ENCODE results near the gene ATP8A1. TPM values are rescaled to one million over a fixed set of nuclear protein-coding genes. Genes with fewer than 3 reads are reported as not detected.

ATP8A1 gene
- total RNA-seq, 1 donor from 2014 or later = 44.0 TPM

DNA sequence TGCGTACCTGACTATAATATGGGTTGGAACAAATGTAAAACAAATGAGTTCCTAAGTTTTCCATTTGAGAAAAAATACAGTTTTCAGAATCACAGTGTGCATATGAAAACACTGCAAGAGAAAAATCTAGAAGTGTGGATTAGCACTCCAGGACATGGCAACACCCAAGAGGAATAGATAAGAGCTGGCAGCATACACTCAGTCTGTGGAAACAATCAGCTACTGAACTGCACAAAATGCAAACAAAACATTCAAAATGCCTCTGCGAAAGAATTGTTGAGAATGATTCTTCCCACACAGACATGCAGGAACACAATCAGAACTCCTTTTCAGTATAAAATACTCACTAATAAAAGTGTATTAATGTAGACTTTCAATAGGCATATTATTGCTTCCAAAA lies 39.9 kb downstream of the ATP8A1 start:
- H3K36me3 Mint-ChIP-seq (ENCODE audit: low read depth, unreplicated experiment) = no peaks in the 10 kb centered on the region
- H3K27ac Mint-ChIP-seq (ENCODE audit: unreplicated experiment) = no peak overlapping the region
- H3K9me3 Mint-ChIP-seq (ENCODE audit: unreplicated experiment) = no peaks in the 10 kb centered on the region
- no peak overlapping the region for H3K4me3 Mint-ChIP-seq (ENCODE audit: unreplicated experiment)
- no peaks in the 10 kb centered on the region for H3K27me3 Mint-ChIP-seq (ENCODE audit: unreplicated experiment)
- no peak for TF ChIP-seq CTCF (IDR thresholded peaks at IDR 0.05; ENCODE audit: unreplicated experiment)
- DNase-seq (ENCODE audit: low spot score) = no peak
- H3K4me1 Mint-ChIP-seq (ENCODE audit: unreplicated experiment) = no peaks in the 10 kb centered on the region

DNA sequence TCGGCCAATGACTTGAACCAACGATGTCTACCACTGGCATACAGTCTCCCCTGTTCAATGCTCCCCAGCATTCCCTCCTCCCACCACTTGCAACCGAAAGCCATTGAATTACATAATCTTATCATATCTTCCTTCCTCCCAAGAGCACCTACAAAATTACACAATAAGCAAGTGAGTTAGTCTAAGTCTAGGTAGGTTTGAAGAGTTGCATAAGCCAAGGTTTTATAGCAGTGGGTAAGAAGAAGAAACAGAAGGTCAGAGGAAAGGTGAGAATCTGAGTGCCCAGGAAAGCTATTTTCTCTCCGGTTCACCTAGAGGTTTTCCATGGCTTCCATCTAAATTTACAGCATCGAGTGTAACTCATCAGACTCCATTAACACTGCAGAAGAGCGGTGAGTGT lies 40.3 kb downstream of the ATP8A1 start:
- no peaks in the 10 kb centered on the region for H3K4me1 Mint-ChIP-seq (ENCODE audit: unreplicated experiment)
- H3K9me3 Mint-ChIP-seq (ENCODE audit: unreplicated experiment) = no peaks in the 10 kb centered on the region
- H3K27ac Mint-ChIP-seq (ENCODE audit: unreplicated experiment) = no peak overlapping the region
- no peak for DNase-seq (ENCODE audit: low spot score)
- H3K36me3 Mint-ChIP-seq (ENCODE audit: low read depth, unreplicated experiment) = no peaks in the 10 kb centered on the region
- H3K4me3 Mint-ChIP-seq (ENCODE audit: unreplicated experiment) = no peak overlapping the region
- TF ChIP-seq CTCF (IDR thresholded peaks at IDR 0.05; ENCODE audit: unreplicated experiment) = no peak
- no peaks in the 10 kb centered on the region for H3K27me3 Mint-ChIP-seq (ENCODE audit: unreplicated experiment)

DNA sequence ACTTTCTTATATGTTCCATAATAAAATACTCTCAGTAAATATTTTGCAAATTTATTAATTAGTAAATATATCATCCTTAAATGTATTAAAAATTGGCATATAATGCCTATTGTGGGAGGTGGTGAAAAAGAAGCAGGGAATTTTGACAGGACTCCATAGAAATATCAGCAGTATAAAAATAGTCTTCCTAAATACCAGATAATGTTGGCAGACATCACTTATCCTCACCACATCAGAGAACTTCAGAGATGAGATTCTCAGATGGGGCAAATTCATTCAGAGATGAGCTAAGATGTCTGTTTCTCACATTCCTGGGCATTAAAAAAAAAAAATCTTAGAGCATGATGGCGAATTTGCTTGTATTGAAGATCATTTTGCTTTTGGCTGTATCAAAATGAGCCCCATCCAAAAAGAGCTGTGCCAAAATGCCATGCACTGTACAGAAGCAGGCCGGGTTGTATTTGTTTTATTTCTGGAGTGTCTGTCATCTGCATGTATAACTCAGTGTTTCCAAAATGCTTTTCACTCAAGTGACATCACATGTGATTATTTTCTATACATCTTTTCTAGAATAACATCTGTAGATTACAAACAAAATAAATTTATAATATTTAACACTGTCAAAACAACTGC lies 41.7 kb downstream of the ATP8A1 start:
- H3K27me3 Mint-ChIP-seq (ENCODE audit: unreplicated experiment) = no peaks in the 10 kb centered on the region
- H3K36me3 Mint-ChIP-seq (ENCODE audit: low read depth, unreplicated experiment) = no peaks in the 10 kb centered on the region
- no peak for TF ChIP-seq CTCF (IDR thresholded peaks at IDR 0.05; ENCODE audit: unreplicated experiment)
- DNase-seq (ENCODE audit: low spot score) = no peak
- H3K4me3 Mint-ChIP-seq (ENCODE audit: unreplicated experiment) = no peak overlapping the region
- H3K9me3 Mint-ChIP-seq (ENCODE audit: unreplicated experiment) = no peaks in the 10 kb centered on the region
- H3K4me1 Mint-ChIP-seq (ENCODE audit: unreplicated experiment) = no peaks in the 10 kb centered on the region
- H3K27ac Mint-ChIP-seq (ENCODE audit: unreplicated experiment) = no peak overlapping the region

DNA sequence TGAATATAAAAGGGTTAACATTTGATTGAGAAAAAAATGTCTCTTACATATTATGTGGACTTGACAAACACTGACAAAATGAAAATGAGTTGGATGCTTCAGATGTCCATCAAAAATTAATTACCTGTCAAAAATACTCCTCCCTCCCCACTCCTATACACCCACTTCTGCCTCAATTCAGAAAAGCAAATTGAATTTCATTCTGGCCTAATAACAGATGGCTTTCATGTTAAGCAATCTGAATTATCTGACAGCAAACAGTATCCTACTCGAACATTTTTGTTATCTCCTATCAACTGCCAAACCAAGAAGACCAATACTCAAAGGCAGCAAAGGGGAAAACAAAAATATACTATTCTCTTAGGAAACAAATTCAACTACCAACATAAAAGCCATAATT lies 44.0 kb downstream of the ATP8A1 start:
- no peak for DNase-seq (ENCODE audit: low spot score)
- no peak overlapping the region for H3K4me3 Mint-ChIP-seq (ENCODE audit: unreplicated experiment)
- H3K9me3 Mint-ChIP-seq (ENCODE audit: unreplicated experiment) = no peaks in the 10 kb centered on the region
- H3K27me3 Mint-ChIP-seq (ENCODE audit: unreplicated experiment) = peaks cover 4% of the 10 kb centered on the region
- H3K36me3 Mint-ChIP-seq (ENCODE audit: low read depth, unreplicated experiment) = peaks cover 5% of the 10 kb centered on the region
- no peaks in the 10 kb centered on the region for H3K4me1 Mint-ChIP-seq (ENCODE audit: unreplicated experiment)
- no peak for TF ChIP-seq CTCF (IDR thresholded peaks at IDR 0.05; ENCODE audit: unreplicated experiment)
- H3K27ac Mint-ChIP-seq (ENCODE audit: unreplicated experiment) = no peak overlapping the region

DNA sequence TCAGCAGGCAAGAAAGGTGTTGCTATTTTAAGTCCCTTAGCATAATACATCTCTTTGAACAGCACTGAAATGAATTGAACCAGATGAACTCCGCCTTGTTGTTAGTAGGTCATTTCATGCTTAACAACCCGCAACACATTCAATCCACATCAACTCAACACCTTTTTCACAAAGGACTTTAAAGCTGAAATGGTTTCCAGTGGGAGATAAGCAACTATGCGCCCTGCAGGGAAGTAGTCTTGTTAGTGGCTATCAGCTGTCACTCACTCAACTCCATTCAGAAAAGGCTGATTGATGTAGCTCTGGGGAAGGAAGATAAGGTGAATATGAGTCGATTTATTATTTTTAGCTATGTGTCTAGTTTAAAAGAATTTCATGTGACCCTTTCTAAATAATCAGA lies 46.0 kb downstream of the ATP8A1 start:
- Mint-ChIP-seq H3K27me3 (ENCODE audit: unreplicated experiment) (peaks cover 4% of the 10 kb centered on the region), H3K9me3 (ENCODE audit: unreplicated experiment) (no peaks in the 10 kb centered on the region)
- no peak for TF ChIP-seq CTCF (IDR thresholded peaks at IDR 0.05; ENCODE audit: unreplicated experiment)

More for the DNA sequence above, 46.0 kb downstream of the ATP8A1 start:
- DNase-seq (ENCODE audit: low spot score) = no peak
- no peak overlapping the region for H3K4me3 Mint-ChIP-seq (ENCODE audit: unreplicated experiment)
- H3K36me3 Mint-ChIP-seq (ENCODE audit: low read depth, unreplicated experiment) = peaks cover 5% of the 10 kb centered on the region
- no peaks in the 10 kb centered on the region for H3K4me1 Mint-ChIP-seq (ENCODE audit: unreplicated experiment)
- no peak overlapping the region for H3K27ac Mint-ChIP-seq (ENCODE audit: unreplicated experiment)

Data from endothelial cell (in vitro differentiated cells).